SH-SY5Y (cell line): ENCODE data around the gene KIF26B.

Source experiments
- GATA2 ChIP-seq: IDR thresholded peaks from 2 replicates; pipeline ENCODE4 v1.6.1; 2011; ENCODE audit warnings: mild to moderate bottlenecking, low read depth, low read length
- GATA3 ChIP-seq: IDR thresholded peaks from 2 replicates; pipeline ENCODE4 v1.6.1; 2011; ENCODE audit warnings: low read depth, mild to moderate bottlenecking, low read length, moderate library complexity

DNA sequence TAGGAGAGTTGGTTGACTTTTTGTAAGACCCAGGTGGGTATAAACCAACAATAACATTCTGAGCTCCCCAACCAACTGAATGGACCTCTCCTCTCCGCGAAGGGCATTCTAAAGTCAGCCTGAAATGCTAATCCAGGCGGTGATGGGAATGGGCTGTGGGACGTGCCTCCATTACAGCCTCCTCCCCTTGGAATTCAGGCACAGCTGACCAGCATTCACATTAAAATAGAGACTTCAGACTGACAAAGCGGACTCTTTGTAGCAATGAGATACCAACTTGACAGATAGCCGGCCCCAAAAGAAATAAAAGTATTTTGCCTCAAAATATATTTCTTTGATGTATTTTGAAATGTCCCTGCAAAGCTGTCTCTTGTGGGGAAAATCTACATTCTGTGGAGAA, 101.7 kb downstream of the KIF26B start:
- TF ChIP-seq GATA2 (no peak), GATA3 (no peak)
